Stomach (tissue), 4 donors: ENCODE data around the gene AKNA.

Source experiments
- EP300 ChIP-seq: sonication (generic); formaldehyde crosslinking; IDR thresholded peaks from one replicate; pipeline ENCODE4 v1.6.1; 2017; ENCODE audit warnings: antibody characterized with exemption
- POLR2A ChIP-seq, 4 donors: fragments of 450-650 bp; IDR thresholded peaks; one replicate each; pipeline ENCODE4 v1.6.1; 2016; ENCODE audit warnings: antibody characterized with exemption in 4 of 4, control low read depth in 2 of 4, mild to moderate bottlenecking in 1 of 4, moderate library complexity in 1 of 4
- POLR2AphosphoS5 ChIP-seq, 3 donors: sonication (generic); formaldehyde crosslinking; IDR thresholded peaks; one replicate each; pipeline ENCODE4 v1.6.1; 2016; ENCODE audit warnings: antibody characterized with exemption in 3 of 3
- TF ChIP-seq, protein P1 (sequence below), 7 experiments: fragments of 450-650 bp in 4 of 7; fragments of 200-600 bp in 3 of 7; sonication (generic) in 3 of 7; IDR thresholded peaks; one replicate each; pipeline ENCODE4 v1.5.1; 2016 to 2019; ENCODE audit warnings: antibody characterized with exemption in 7 of 7, control low read depth in 2 of 7, mild to moderate bottlenecking in 1 of 7

GRCh38 chr9:114338187-114338586, 49.6 kb downstream of the AKNA start:
- TF ChIP-seq POLR2AphosphoS5 (IDR thresholded peaks at IDR 0.05) (no peak), POLR2A (IDR thresholded peaks at IDR 0.05) (no peak), EP300 (no peak)
- TF ChIP-seq, protein P1, sequence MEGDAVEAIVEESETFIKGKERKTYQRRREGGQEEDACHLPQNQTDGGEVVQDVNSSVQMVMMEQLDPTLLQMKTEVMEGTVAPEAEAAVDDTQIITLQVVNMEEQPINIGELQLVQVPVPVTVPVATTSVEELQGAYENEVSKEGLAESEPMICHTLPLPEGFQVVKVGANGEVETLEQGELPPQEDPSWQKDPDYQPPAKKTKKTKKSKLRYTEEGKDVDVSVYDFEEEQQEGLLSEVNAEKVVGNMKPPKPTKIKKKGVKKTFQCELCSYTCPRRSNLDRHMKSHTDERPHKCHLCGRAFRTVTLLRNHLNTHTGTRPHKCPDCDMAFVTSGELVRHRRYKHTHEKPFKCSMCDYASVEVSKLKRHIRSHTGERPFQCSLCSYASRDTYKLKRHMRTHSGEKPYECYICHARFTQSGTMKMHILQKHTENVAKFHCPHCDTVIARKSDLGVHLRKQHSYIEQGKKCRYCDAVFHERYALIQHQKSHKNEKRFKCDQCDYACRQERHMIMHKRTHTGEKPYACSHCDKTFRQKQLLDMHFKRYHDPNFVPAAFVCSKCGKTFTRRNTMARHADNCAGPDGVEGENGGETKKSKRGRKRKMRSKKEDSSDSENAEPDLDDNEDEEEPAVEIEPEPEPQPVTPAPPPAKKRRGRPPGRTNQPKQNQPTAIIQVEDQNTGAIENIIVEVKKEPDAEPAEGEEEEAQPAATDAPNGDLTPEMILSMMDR (IDR thresholded peaks at IDR 0.05) = no peak
